ENCODE results near the gene OGDH. TPM values are rescaled to one million over a fixed set of nuclear protein-coding genes. Genes with fewer than 3 reads are reported as not detected.

The OGDH gene
- total and polyA plus RNA-seq, 2 of the 13 experiments (the other 11 are each of a cell fraction or from before 2014, with no cell fraction given), result 17.4 to 25.4 TPM

DNA sequence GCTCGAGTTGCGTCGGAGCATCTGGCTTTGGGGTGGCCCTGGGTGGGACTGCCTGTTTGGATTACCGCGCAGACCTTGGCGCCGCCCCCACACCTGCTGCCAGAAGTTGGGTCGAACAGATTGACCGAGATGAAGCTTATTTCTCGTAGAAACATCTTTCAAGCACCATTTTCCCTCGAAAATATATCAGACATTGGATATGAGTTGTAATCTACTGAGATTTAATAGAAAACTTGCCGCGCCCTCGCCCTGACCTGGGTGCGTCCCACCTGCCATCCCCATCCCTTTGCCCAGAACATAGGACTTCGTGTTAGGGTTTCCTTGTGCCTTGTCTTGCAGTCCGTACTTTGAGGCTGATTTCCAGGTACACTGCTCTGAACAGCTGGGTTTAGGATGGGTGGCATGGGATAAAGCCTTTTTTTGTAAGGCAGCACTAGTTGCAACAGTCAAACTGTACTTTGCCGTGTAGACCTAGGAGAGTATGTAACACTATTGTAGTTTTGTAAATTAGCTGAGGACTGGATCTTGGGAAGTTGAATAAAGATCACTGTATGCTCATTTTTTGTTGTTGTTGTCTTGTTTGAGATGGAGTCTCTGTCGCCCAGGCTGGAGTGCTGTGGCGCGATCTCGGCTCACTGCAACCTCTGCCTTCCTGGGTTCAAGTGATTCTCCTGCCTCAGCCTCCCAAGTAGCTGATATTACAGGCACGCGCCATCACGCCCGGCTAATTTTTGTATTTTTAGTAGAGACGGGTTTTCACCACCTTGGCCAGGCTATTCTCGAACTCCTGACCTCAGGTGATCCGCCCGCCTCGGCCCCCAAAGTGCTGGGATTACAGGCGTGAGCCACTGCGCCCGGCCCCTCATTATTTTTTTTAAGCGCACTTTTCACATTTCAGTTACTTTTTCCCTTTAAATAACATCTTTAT, 978 bp downstream of the OGDH start (continued):
- TF ChIP-seq, protein P1, sequence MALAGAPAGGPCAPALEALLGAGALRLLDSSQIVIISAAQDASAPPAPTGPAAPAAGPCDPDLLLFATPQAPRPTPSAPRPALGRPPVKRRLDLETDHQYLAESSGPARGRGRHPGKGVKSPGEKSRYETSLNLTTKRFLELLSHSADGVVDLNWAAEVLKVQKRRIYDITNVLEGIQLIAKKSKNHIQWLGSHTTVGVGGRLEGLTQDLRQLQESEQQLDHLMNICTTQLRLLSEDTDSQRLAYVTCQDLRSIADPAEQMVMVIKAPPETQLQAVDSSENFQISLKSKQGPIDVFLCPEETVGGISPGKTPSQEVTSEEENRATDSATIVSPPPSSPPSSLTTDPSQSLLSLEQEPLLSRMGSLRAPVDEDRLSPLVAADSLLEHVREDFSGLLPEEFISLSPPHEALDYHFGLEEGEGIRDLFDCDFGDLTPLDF (CRISPR knock-in tag; IDR thresholded peaks at IDR 0.05), result 0 out of 2 replicates have a peak, but pooled peaks have one; percentile 2
- TF ChIP-seq NR2F6 (IDR thresholded peaks at IDR 0.05) (peak; percentile 4; the same call in 1 of the 2 replicates), NR2F6 (CRISPR knock-in tag; IDR thresholded peaks at IDR 0.05) (no peak), MXD4 (CRISPR knock-in tag; IDR thresholded peaks at IDR 0.05) (peak; percentile 11), NR2C2 (CRISPR knock-in tag; IDR thresholded peaks at IDR 0.05; ENCODE audit: borderline replicate concordance) (peak; percentile 20; the same call in 1 of the 2 replicates)

- in situ Hi-C loops (cut with HindIII; ENCODE audit: extremely low pct_ligation_motif_present, low pct_unique_long_range_greater_than_20kb), result no loop called here
- Histone ChIP-seq H3K79me2 (ENCODE audit: insufficient read depth, low read length) (peaks cover 54% of the 10 kb centered on the region), H3K4me1 (ENCODE audit: insufficient read depth, low read length) (peaks cover 27% of the 10 kb centered on the region), H3K27ac (ENCODE audit: extremely low read length, insufficient read depth, low read length) (no peak overlapping the region), H3K9me3 (ENCODE audit: low read length) (no peaks in the 10 kb centered on the region), H2AFZ (ENCODE audit: low read length) (no peak overlapping the region), H4K20me1 (ENCODE audit: insufficient read depth, low read length) (no peaks in the 10 kb centered on the region), H3K4me3 (replicated peaks in 1 of 3; ENCODE audit: insufficient read depth in 1 of 3, low read depth in 2 of 3, low read length in 3 of 3) (no peak overlapping the region), H3K27me3 (ENCODE audit: control insufficient read depth in 1 of 2, insufficient read depth in 2 of 2, low read length in 2 of 2) (no peaks in the 10 kb centered on the region; a peak in 1 of 5 replicates), H3K4me2 (ENCODE audit: low read depth, low read length) (no peak overlapping the region), H3K9ac (ENCODE audit: insufficient read depth, low read depth, low read length) (no peak overlapping the region), H3K36me3 (replicated peaks in 1 of 2; ENCODE audit: control insufficient read depth in 1 of 2, insufficient read depth in 2 of 2, low read length in 2 of 2) (no peaks in the 10 kb centered on the region)
- 94% methylated on average over 14 of the region's 14 CpGs for WGBS (ENCODE audit: low lambda C conversion rate)
- no peak for ATAC-seq
- BruUV-seq (replicated peaks), result no TSS peak
- intact Hi-C loops (cut with micrococcal nuclease; ENCODE audit: unreplicated experiment), result no loop called here
- ChIA-PET POLR2A (no interaction called here), CTCF (ENCODE audit: low intra/inter-chr PET ratio, low total read pairs) (no interaction called here)
- FAIRE-seq, result no peak
- DNase-seq (ENCODE audit: low spot score), result no peak
- TF ChIP-seq, protein P2, sequence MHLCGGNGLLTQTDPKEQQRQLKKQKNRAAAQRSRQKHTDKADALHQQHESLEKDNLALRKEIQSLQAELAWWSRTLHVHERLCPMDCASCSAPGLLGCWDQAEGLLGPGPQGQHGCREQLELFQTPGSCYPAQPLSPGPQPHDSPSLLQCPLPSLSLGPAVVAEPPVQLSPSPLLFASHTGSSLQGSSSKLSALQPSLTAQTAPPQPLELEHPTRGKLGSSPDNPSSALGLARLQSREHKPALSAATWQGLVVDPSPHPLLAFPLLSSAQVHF (CRISPR knock-in tag; IDR thresholded peaks at IDR 0.05), result no peak
- TF ChIP-seq, protein P3, sequence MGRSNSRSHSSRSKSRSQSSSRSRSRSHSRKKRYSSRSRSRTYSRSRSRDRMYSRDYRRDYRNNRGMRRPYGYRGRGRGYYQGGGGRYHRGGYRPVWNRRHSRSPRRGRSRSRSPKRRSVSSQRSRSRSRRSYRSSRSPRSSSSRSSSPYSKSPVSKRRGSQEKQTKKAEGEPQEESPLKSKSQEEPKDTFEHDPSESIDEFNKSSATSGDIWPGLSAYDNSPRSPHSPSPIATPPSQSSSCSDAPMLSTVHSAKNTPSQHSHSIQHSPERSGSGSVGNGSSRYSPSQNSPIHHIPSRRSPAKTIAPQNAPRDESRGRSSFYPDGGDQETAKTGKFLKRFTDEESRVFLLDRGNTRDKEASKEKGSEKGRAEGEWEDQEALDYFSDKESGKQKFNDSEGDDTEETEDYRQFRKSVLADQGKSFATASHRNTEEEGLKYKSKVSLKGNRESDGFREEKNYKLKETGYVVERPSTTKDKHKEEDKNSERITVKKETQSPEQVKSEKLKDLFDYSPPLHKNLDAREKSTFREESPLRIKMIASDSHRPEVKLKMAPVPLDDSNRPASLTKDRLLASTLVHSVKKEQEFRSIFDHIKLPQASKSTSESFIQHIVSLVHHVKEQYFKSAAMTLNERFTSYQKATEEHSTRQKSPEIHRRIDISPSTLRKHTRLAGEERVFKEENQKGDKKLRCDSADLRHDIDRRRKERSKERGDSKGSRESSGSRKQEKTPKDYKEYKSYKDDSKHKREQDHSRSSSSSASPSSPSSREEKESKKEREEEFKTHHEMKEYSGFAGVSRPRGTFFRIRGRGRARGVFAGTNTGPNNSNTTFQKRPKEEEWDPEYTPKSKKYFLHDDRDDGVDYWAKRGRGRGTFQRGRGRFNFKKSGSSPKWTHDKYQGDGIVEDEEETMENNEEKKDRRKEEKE (IDR thresholded peaks at IDR 0.05), result no peak
- TF ChIP-seq HDAC6 (IDR thresholded peaks at IDR 0.05; ENCODE audit: low read depth, low read length) (no peak), FOXK1 (CRISPR knock-in tag; IDR thresholded peaks at IDR 0.05; ENCODE audit: borderline replicate concordance, low read depth) (no peak), ZNF205 (CRISPR knock-in tag; IDR thresholded peaks at IDR 0.05) (no peak), SAFB2 (CRISPR knock-in tag; IDR thresholded peaks at IDR 0.05; ENCODE audit: borderline replicate concordance, low read depth) (no peak), ZBTB8A (CRISPR knock-in tag; IDR thresholded peaks at IDR 0.05; ENCODE audit: borderline replicate concordance, low read depth) (no peak)
- TF ChIP-seq, protein P4, sequence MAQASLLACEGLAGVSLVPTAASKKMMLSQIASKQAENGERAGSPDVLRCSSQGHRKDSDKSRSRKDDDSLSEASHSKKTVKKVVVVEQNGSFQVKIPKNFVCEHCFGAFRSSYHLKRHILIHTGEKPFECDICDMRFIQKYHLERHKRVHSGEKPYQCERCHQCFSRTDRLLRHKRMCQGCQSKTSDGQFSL (CRISPR knock-in tag; IDR thresholded peaks at IDR 0.05), result no peak
- TF ChIP-seq, protein P5, sequence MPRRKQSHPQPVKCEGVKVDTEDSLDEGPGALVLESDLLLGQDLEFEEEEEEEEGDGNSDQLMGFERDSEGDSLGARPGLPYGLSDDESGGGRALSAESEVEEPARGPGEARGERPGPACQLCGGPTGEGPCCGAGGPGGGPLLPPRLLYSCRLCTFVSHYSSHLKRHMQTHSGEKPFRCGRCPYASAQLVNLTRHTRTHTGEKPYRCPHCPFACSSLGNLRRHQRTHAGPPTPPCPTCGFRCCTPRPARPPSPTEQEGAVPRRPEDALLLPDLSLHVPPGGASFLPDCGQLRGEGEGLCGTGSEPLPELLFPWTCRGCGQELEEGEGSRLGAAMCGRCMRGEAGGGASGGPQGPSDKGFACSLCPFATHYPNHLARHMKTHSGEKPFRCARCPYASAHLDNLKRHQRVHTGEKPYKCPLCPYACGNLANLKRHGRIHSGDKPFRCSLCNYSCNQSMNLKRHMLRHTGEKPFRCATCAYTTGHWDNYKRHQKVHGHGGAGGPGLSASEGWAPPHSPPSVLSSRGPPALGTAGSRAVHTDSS (CRISPR knock-in tag; conservative IDR thresholded peaks at IDR 0.05), result no peak
Measured at GRCh38 chr7:44608916-44609648, 2.7 kb downstream of the OGDH start.
